Measurements from ENCODE around the gene ZP4. TPM values are rescaled to one million over a fixed set of nuclear protein-coding genes. Genes with fewer than 3 reads are reported as not detected.

The ZP4 gene
- total and polyA plus RNA-seq, 9 of the 15 experiments (the other 6 are each of a cell fraction or from before 2014, with no cell fraction given): not detected

GRCh38 chr1:237838320-237838719 is 52.4 kb downstream of the ZP4 start:
- TF ChIP-seq CREM (IDR thresholded peaks at IDR 0.05; ENCODE audit: low read depth) (no peak), ZNF695 (CRISPR knock-in tag; IDR thresholded peaks at IDR 0.05) (no peak), HOMEZ (CRISPR knock-in tag; IDR thresholded peaks at IDR 0.05) (no peak), CBFB (CRISPR knock-in tag; IDR thresholded peaks at IDR 0.05) (no peak), HIVEP1 (CRISPR knock-in tag; IDR thresholded peaks at IDR 0.05) (no peak), ELF1 (tag; IDR thresholded peaks at IDR 0.05) (no peak), PML (IDR thresholded peaks at IDR 0.05; ENCODE audit: low read length) (no peak), TCF7 (IDR thresholded peaks at IDR 0.05; ENCODE audit: borderline replicate concordance) (no peak), HSF4 (CRISPR knock-in tag; IDR thresholded peaks at IDR 0.05; ENCODE audit: borderline replicate concordance) (no peak), SLC30A9 (CRISPR knock-in tag; IDR thresholded peaks at IDR 0.05) (no peak), HMGN3 (IDR thresholded peaks at IDR 0.05; ENCODE audit: borderline replicate concordance, extremely low read depth, insufficient read length, low read depth, low read length) (no peak), ZFPM2 (CRISPR knock-in tag; IDR thresholded peaks at IDR 0.05) (no peak), ELK1 (CRISPR knock-in tag; IDR thresholded peaks at IDR 0.05) (no peak)
- Histone ChIP-seq H3K36me3 (ENCODE audit: control insufficient read depth, insufficient read depth, low read length) (no peaks in the 10 kb centered on the region), H3K9me1 (ENCODE audit: control insufficient read depth, insufficient read depth, low read length) (no peaks in the 10 kb centered on the region), H3K4me1 (replicated peaks in 1 of 2; ENCODE audit: control insufficient read depth in 2 of 2, insufficient read depth in 2 of 2, low read length in 2 of 2) (no peaks in the 10 kb centered on the region), H2AFZ (ENCODE audit: low read depth, low read length) (no peak overlapping the region), H3K4me2 (ENCODE audit: insufficient read depth, low read length) (no peak overlapping the region), H3K27ac (ENCODE audit: extremely low read depth, low read depth, low read length) (no peak overlapping the region), H3K9me3 (replicated peaks; ENCODE audit: control insufficient read depth, insufficient read depth, low read depth, low read length) (no peaks in the 10 kb centered on the region), H3K79me2 (ENCODE audit: control insufficient read depth, insufficient read depth, low read length) (no peaks in the 10 kb centered on the region), H4K20me1 (replicated peaks; ENCODE audit: control insufficient read depth, insufficient read depth, low read length) (no peaks in the 10 kb centered on the region), H3K9ac (ENCODE audit: insufficient read depth in 1 of 2, low read depth in 2 of 2, low read length in 2 of 2) (no peak overlapping the region), H3K4me3 (no peak overlapping the region), H3K27me3 (ENCODE audit: control insufficient read depth in 2 of 2, insufficient read depth in 2 of 2, low read length in 2 of 2) (no peaks in the 10 kb centered on the region)
- intact Hi-C loops (cut with micrococcal nuclease): no loop called here
- CTCF ChIA-PET (ENCODE audit: low intra/inter-chr PET ratio): no interaction called here
- POLR2A ChIA-PET: no interaction called here
- DNase-seq (ENCODE audit: extremely low read depth in 1 of 4, low spot score in 3 of 4) (no peak), ATAC-seq (no peak), FAIRE-seq (no peak)
- 2% methylated on average over 3 of the region's 3 CpGs for WGBS (ENCODE audit: insufficient coverage, low coverage, missing lambda C conversion rate)
- in situ Hi-C loops (cut with MboI): no loop called here
- no TSS peak for BruUV-seq (replicated peaks)

Measured in K562 (cell line).